Measurements from ENCODE around the gene BTD.

DNA sequence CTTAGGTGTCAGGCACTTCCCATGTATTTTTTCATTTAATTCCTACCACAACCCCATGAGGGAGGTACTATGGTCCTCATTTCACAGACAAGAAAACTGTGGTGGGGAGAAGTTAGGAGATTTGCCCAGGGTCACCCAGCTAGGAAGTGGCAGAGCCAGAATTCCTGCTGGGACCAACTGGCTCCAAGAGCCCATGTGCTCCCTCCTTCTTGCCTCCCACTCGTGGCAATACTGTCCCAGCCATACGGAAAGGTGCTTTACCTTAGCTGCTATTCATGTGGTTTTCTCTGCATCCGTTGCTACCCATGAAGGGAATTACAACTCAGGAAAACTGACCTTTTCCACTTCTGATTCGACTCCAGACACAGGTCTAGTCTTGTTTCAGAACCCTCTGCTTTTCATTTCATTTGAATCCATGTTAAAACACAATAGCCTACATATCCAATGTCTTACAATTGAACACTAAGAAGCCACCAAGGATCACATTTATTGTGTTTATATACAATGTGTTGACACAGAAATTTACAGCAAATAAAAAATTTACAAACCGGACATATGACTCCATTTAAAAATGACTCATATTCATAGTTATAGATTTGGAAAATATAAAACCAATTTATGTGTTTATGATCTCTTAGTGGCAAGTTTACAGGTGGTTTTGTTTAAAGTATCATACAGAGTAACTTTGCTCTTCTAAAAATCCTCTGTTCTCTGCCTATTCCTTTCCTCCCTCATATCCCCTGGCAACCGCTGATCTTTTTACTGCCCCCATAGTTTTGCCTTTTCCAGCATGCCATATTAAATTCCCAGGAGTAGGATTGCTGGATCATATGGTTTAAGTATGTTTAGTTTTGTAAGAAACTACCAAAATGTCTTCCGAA lies 58.8 kb downstream of the BTD start:
- TF ChIP-seq, protein P1, sequence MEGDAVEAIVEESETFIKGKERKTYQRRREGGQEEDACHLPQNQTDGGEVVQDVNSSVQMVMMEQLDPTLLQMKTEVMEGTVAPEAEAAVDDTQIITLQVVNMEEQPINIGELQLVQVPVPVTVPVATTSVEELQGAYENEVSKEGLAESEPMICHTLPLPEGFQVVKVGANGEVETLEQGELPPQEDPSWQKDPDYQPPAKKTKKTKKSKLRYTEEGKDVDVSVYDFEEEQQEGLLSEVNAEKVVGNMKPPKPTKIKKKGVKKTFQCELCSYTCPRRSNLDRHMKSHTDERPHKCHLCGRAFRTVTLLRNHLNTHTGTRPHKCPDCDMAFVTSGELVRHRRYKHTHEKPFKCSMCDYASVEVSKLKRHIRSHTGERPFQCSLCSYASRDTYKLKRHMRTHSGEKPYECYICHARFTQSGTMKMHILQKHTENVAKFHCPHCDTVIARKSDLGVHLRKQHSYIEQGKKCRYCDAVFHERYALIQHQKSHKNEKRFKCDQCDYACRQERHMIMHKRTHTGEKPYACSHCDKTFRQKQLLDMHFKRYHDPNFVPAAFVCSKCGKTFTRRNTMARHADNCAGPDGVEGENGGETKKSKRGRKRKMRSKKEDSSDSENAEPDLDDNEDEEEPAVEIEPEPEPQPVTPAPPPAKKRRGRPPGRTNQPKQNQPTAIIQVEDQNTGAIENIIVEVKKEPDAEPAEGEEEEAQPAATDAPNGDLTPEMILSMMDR (IDR thresholded peaks at IDR 0.05): no peak
- TF ChIP-seq POLR2A (IDR thresholded peaks at IDR 0.05): no peak

Data from esophagus squamous epithelium (tissue), 4 donors.